C4-2B (cell line): ENCODE measurements around the gene CRTC3.

ENCODE experiments used
- CTCF ChIP-seq: fragments of 450-650 bp; conservative IDR thresholded peaks from 2 replicates; pipeline ENCODE4 v1.5.1; 2017; ENCODE audit warnings: mild to moderate bottlenecking
- ZFX ChIP-seq: fragments of 450-650 bp; IDR thresholded peaks from 2 replicates; pipeline ENCODE4 v1.6.1; 2017

DNA sequence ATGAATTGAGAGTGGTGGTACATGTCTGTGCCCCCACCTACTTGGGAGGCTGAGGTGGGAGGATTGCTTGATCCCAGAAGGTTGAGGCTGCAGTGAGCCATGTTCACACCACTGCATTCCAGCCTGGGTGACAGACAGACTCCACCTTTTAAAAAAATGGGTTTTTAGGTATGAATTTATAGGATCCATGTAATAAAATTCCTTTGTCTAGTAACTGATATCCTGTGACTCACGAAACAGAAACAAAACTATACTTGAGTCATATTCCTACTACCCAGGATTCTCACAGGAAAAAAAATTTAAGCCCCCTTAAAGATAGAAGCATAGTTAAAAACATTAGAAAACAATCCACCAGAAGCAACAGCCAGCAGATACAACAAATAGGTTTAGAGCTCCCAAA is 10.0 kb upstream of the CRTC3 start:
- TF ChIP-seq CTCF = no peak
- TF ChIP-seq ZFX = no peak
